DND-41 (cell line): ENCODE results near the gene LRP8.

ENCODE experiments used
- ATAC-seq: fragments of 200-7000 bp; cut with Tn5 transposase; 3 replicates; pipeline ENCODE4 v1.9.1; 2021; ENCODE audit warnings: low read depth; ENCODE audit not compliant: insufficient read depth
- DNase-seq: peaks from one replicate; pipeline ENCODE4 v3.0.0-alpha.2; 2020
- H2AFZ ChIP-seq: 2 replicates; pipeline ENCODE4 v1.6.0; 2012; ENCODE audit warnings: low read depth, low read length
- H3K27ac ChIP-seq: 2 replicates; pipeline ENCODE4 v1.5.1; 2012; ENCODE audit warnings: low read length, inconsistent platforms
- H3K27me3 ChIP-seq: fragments of 200-600 bp; sonication (generic); 2 replicates; pipeline ENCODE4 v1.6.0; 2012; ENCODE audit warnings: low read length, mild to moderate bottlenecking, inconsistent platforms; ENCODE audit not compliant: insufficient read depth, poor library complexity
- H3K36me3 ChIP-seq: 2 replicates; pipeline ENCODE4 v1.5.1; 2012; ENCODE audit warnings: low read length, inconsistent platforms; ENCODE audit not compliant: insufficient read depth
- H3K4me1 ChIP-seq: 2 replicates; pipeline ENCODE4 v1.5.1; 2012; ENCODE audit warnings: mild to moderate bottlenecking, low read length; ENCODE audit not compliant: insufficient read depth
- H3K4me2 ChIP-seq: 2 replicates; pipeline ENCODE4 v1.6.0; 2012; ENCODE audit warnings: mild to moderate bottlenecking, moderate library complexity, low read length, inconsistent platforms; ENCODE audit not compliant: insufficient read depth
- H3K4me3 ChIP-seq, 2 experiments: fragments of 200-600 bp in 1 of 2; shearing (Covaris generic) in 1 of 2; 2 replicates each; pipeline ENCODE4 v1.5.1; 2012 to 2016; ENCODE audit warnings: inconsistent platforms in 2 of 2, low read length in 2 of 2, mild to moderate bottlenecking in 2 of 2, low read depth in 1 of 2, moderate library complexity in 1 of 2
- H3K79me2 ChIP-seq: 2 replicates; pipeline ENCODE4 v1.6.0; 2012; ENCODE audit warnings: low read length, inconsistent platforms; ENCODE audit not compliant: insufficient read depth
- H3K9ac ChIP-seq: 2 replicates; pipeline ENCODE4 v1.6.0; 2012; ENCODE audit warnings: low read depth, mild to moderate bottlenecking, inconsistent platforms, low read length, moderate library complexity
- H3K9me3 ChIP-seq: 2 replicates; pipeline ENCODE4 v1.5.1; 2012; ENCODE audit warnings: low read length, moderate library complexity, mild to moderate bottlenecking, inconsistent platforms; ENCODE audit not compliant: insufficient read depth, severe bottlenecking
- H4K20me1 ChIP-seq: 2 replicates; pipeline ENCODE4 v1.6.0; 2012; ENCODE audit warnings: low read length; ENCODE audit not compliant: insufficient read depth
- CTCF ChIP-seq: IDR thresholded peaks from 2 replicates; pipeline ENCODE4 v1.5.1; 2012; ENCODE audit warnings: borderline replicate concordance, low read length, moderate library complexity, mild to moderate bottlenecking; ENCODE audit not compliant: poor library complexity, severe bottlenecking; ENCODE audit errors: extremely low read depth
- EZH2 ChIP-seq: IDR thresholded peaks from 3 replicates; pipeline ENCODE4 v1.6.1; 2012; ENCODE audit warnings: borderline replicate concordance, low read depth, mild to moderate bottlenecking, moderate library complexity, low read length, inconsistent platforms; ENCODE audit not compliant: severe bottlenecking

LRP8 gene

DNA sequence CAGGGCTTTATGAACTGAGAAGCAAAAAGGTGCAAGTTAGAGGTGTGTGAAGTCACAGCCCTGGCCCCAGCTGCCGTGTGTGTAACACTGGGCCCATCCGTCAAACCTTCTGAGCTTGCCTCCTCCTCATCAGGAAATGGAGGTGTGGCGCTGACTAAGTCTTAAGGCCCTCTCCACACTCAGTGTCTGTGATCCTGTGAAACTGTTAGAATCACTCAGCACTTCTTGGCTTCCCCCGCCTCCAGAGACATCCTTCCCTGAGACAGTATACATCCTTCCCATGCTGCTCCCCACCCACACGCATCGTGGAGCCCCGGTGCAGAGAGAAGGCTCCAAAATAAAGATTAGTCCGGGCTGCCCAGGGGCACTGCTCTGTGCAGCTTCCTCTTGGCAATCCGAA is 33.3 kb downstream of the LRP8 start:
- Histone ChIP-seq H4K20me1 (peaks cover 100% of the 10 kb centered on the region), H3K4me3 (no peak overlapping the region), H3K4me1 (no peaks in the 10 kb centered on the region), H3K27ac (no peak overlapping the region), H3K79me2 (peaks cover 87% of the 10 kb centered on the region), H3K4me2 (no peak overlapping the region), H3K36me3 (peaks cover 85% of the 10 kb centered on the region), H3K9ac (no peak overlapping the region), H3K27me3 (no peaks in the 10 kb centered on the region), H3K9me3 (no peaks in the 10 kb centered on the region), H2AFZ (no peak overlapping the region)
- peak; percentile 29; the same call in 1 of the 3 replicates for ATAC-seq
- no peak for DNase-seq
- TF ChIP-seq EZH2 (no peak), CTCF (no peak)

- Histone ChIP-seq H3K9me3 (no peaks in the 10 kb centered on the region), H4K20me1 (peaks cover 99% of the 10 kb centered on the region), H2AFZ (no peak overlapping the region), H3K4me2 (no peak overlapping the region), H3K27ac (no peak overlapping the region), H3K27me3 (no peaks in the 10 kb centered on the region), H3K4me1 (no peaks in the 10 kb centered on the region), H3K9ac (no peak overlapping the region), H3K79me2 (peaks cover 82% of the 10 kb centered on the region), H3K36me3 (peaks cover 85% of the 10 kb centered on the region), H3K4me3 (no peak overlapping the region)
- TF ChIP-seq CTCF (no peak), EZH2 (no peak)
- no peak for DNase-seq
- no peak for ATAC-seq
Observed at GRCh38 chr1:53294061-53294460, 33.8 kb downstream of the LRP8 start.

GRCh38 chr1:53293123-53293522 is 34.7 kb downstream of the LRP8 start:
- H3K4me3 ChIP-seq: no peak overlapping the region
- peak overlapping the region; percentile 47; the same call in 1 of the 2 replicates for H3K27ac ChIP-seq
- no peaks in the 10 kb centered on the region for H3K27me3 ChIP-seq
- peaks cover 73% of the 10 kb centered on the region for H3K79me2 ChIP-seq
- no peaks in the 10 kb centered on the region for H3K4me1 ChIP-seq
- H4K20me1 ChIP-seq: peaks cover 96% of the 10 kb centered on the region
- H2AFZ ChIP-seq: no peak overlapping the region
- TF ChIP-seq CTCF (no peak), EZH2 (no peak)
- DNase-seq (no peak), ATAC-seq (no peak)
- no peak overlapping the region for H3K9ac ChIP-seq
- no peaks in the 10 kb centered on the region for H3K9me3 ChIP-seq
- H3K36me3 ChIP-seq: peaks cover 89% of the 10 kb centered on the region
- no peak overlapping the region for H3K4me2 ChIP-seq

DNA sequence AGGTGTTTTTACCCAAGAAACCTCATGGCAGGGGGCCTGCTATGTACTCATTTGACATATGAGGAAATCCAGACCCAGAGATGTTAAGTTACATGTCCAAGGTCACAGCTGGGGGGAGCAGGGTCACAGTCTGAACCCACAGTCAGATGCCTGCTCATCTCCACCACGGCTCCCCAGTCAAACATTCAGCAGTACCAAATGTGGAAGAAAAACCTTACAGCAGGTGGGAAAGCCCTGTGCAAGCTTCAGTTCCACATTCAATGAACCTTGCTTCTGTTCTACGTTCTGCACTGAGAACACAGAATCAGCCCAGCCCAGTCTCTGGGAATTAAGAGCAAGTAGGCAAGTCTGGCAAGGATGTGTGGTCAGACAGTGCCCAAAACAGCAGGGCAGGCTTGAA is 35.2 kb downstream of the LRP8 start:
- DNase-seq: no peak
- Histone ChIP-seq H3K79me2 (peaks cover 68% of the 10 kb centered on the region), H3K9ac (no peak overlapping the region), H3K27ac (peak overlapping the region; percentile 47; the same call in 1 of the 2 replicates), H3K9me3 (no peaks in the 10 kb centered on the region), H3K4me3 (no peak overlapping the region), H3K27me3 (no peaks in the 10 kb centered on the region), H3K36me3 (peaks cover 92% of the 10 kb centered on the region), H3K4me1 (no peaks in the 10 kb centered on the region), H4K20me1 (peaks cover 95% of the 10 kb centered on the region), H3K4me2 (no peak overlapping the region), H2AFZ (no peak overlapping the region)
- ATAC-seq: no peak
- TF ChIP-seq CTCF: no peak
- TF ChIP-seq EZH2: no peak
